WTC11 (cell line): Measurements from ENCODE around the gene RAPGEF3. TPM values are rescaled to one million over a fixed set of nuclear protein-coding genes. Genes with fewer than 3 reads are reported as not detected.

ENCODE experiments used
- ATAC-seq: fragments of 200-7000 bp; cut with Tn5 transposase; 2 replicates; pipeline ENCODE4 v1.10.0; 2021; ENCODE audit warnings: mild to moderate bottlenecking, moderate library complexity
- CTCF ChIA-PET: fragments of 300-600 bp; sonication (Branson Sonifier 250); formaldehyde crosslinking; loops from one replicate; lab custom pipeline; 2021; ENCODE audit warnings: antibody characterized with exemption; lab: Charles Lee
- POLR2A ChIA-PET: fragments of 350-600 bp; sonication (Branson Sonifier 250); formaldehyde crosslinking; loops from one replicate; lab custom pipeline; 2021; ENCODE audit warnings: antibody characterized with exemption; lab: Charles Lee
- DNase-seq: peaks from one replicate; pipeline ENCODE4 v3.0.0; 2021; ENCODE audit warnings: low spot score
- H3K27ac Mint-ChIP-seq: 2 replicates; pipeline ENCODE4 v1.8.0; 2021; ENCODE audit warnings: mixed read lengths
- H3K27me3 Mint-ChIP-seq: 2 replicates; pipeline ENCODE4 v1.8.0; 2021; ENCODE audit warnings: low read depth, mild to moderate bottlenecking, moderate library complexity, mixed read lengths
- H3K36me3 Mint-ChIP-seq: 2 replicates; pipeline ENCODE4 v1.8.0; 2021; ENCODE audit warnings: mixed read lengths
- H3K4me1 Mint-ChIP-seq: 2 replicates; pipeline ENCODE4 v1.8.0; 2022; ENCODE audit warnings: mixed read lengths
- H3K4me3 Mint-ChIP-seq: 2 replicates; pipeline ENCODE4 v1.8.0; 2021; ENCODE audit warnings: mild to moderate bottlenecking, moderate library complexity, mixed read lengths
- H3K9me3 Mint-ChIP-seq: 2 replicates; pipeline ENCODE4 v1.8.0; 2021; ENCODE audit warnings: mixed read lengths
- ATF1 ChIP-seq: sonication (generic); formaldehyde crosslinking; IDR thresholded peaks from 2 replicates; pipeline ENCODE4 v1.8.1; 2023; ENCODE audit warnings: mild to moderate bottlenecking, moderate library complexity, missing genetic modification reagents
- CREM ChIP-seq: sonication (generic); formaldehyde crosslinking; IDR thresholded peaks from 2 replicates; pipeline ENCODE4 v1.8.1; 2022; ENCODE audit warnings: mild to moderate bottlenecking, missing genetic modification reagents, moderate library complexity
- ERG ChIP-seq: fragments of 250-450 bp; sonication (Bioruptor Pico); IDR thresholded peaks from 2 replicates; pipeline ENCODE4 v1.8.0; 2021; ENCODE audit warnings: mild to moderate bottlenecking
- ESRRA ChIP-seq: sonication (generic); formaldehyde crosslinking; IDR thresholded peaks from 2 replicates; pipeline ENCODE4 v1.8.1; 2022; ENCODE audit warnings: mild to moderate bottlenecking, missing genetic modification reagents, borderline replicate concordance
- FOXJ3 ChIP-seq: sonication (generic); formaldehyde crosslinking; IDR thresholded peaks from 2 replicates; pipeline ENCODE4 v1.9.0; 2021; ENCODE audit warnings: missing genetic modification reagents, mild to moderate bottlenecking, borderline replicate concordance
- FOXK1 ChIP-seq: sonication (generic); formaldehyde crosslinking; IDR thresholded peaks from 2 replicates; pipeline ENCODE4 v1.8.0; 2022; ENCODE audit warnings: mild to moderate bottlenecking, moderate library complexity, missing genetic modification reagents
- KAT7 ChIP-seq: sonication (generic); formaldehyde crosslinking; IDR thresholded peaks from 2 replicates; pipeline ENCODE4 v1.8.1; 2023; ENCODE audit warnings: missing genetic modification reagents, mild to moderate bottlenecking, borderline replicate concordance
- NR3C1 ChIP-seq: sonication (generic); formaldehyde crosslinking; conservative IDR thresholded peaks from 2 replicates; pipeline ENCODE4 v1.8.1; 2023; ENCODE audit warnings: low read depth, mild to moderate bottlenecking, missing genetic modification reagents
- RELA ChIP-seq: sonication (generic); formaldehyde crosslinking; IDR thresholded peaks from 2 replicates; pipeline ENCODE4 v1.8.1; 2022; ENCODE audit warnings: missing genetic modification reagents, mild to moderate bottlenecking, borderline replicate concordance
- RORB ChIP-seq: fragments of 250-450 bp; sonication (Bioruptor Pico); IDR thresholded peaks from 2 replicates; pipeline ENCODE4 v1.9.0; 2021; ENCODE audit warnings: mild to moderate bottlenecking
- SP1 ChIP-seq: sonication (generic); formaldehyde crosslinking; conservative IDR thresholded peaks from 2 replicates; pipeline ENCODE4 v1.8.1; 2022; ENCODE audit warnings: missing genetic modification reagents
- TCF7 ChIP-seq: sonication (generic); formaldehyde crosslinking; IDR thresholded peaks from 2 replicates; pipeline ENCODE4 v1.8.0; 2022; ENCODE audit warnings: mild to moderate bottlenecking, low read depth, missing genetic modification reagents, moderate library complexity
- TEAD4 ChIP-seq: sonication (generic); formaldehyde crosslinking; IDR thresholded peaks from 2 replicates; pipeline ENCODE4 v1.8.0; 2022; ENCODE audit warnings: mild to moderate bottlenecking, missing genetic modification reagents
- ZNF263 ChIP-seq: sonication (generic); formaldehyde crosslinking; IDR thresholded peaks from 2 replicates; pipeline ENCODE4 v1.8.1; 2022; ENCODE audit warnings: low read depth, mild to moderate bottlenecking, moderate library complexity, missing genetic modification reagents
- ZNF396 ChIP-seq: fragments of 250-450 bp; sonication (Bioruptor Pico); IDR thresholded peaks from 2 replicates; pipeline ENCODE4 v1.8.0; 2021; ENCODE audit warnings: mild to moderate bottlenecking, moderate library complexity, borderline replicate concordance
- total RNA-seq: library from RNA; stranded (reverse); gene quantifications from 3 replicates; pipeline ENCODE4 v1.2.3, GENCODE V29; 2021
- TF ChIP-seq, protein P1 (sequence below): sonication (generic); formaldehyde crosslinking; IDR thresholded peaks from 2 replicates; pipeline ENCODE4 v1.8.1; 2023; ENCODE audit warnings: mild to moderate bottlenecking, missing genetic modification reagents, moderate library complexity
- TF ChIP-seq, protein P2 (sequence below): sonication (generic); formaldehyde crosslinking; IDR thresholded peaks from 2 replicates; pipeline ENCODE4 v1.8.1; 2022; ENCODE audit warnings: mild to moderate bottlenecking, missing genetic modification reagents, moderate library complexity, borderline replicate concordance
- TF ChIP-seq, protein P3 (sequence below): sonication (generic); formaldehyde crosslinking; IDR thresholded peaks from 2 replicates; pipeline ENCODE4 v1.8.0; 2023; ENCODE audit warnings: missing genetic modification reagents, mild to moderate bottlenecking, borderline replicate concordance
- TF ChIP-seq, protein P4 (sequence below): sonication (generic); formaldehyde crosslinking; IDR thresholded peaks from 2 replicates; pipeline ENCODE4 v1.8.1; 2023; ENCODE audit warnings: mild to moderate bottlenecking, missing genetic modification reagents, borderline replicate concordance

Gene RAPGEF3
- total RNA-seq, 1 experiment from 2014 or later, result 13.3 TPM

DNA sequence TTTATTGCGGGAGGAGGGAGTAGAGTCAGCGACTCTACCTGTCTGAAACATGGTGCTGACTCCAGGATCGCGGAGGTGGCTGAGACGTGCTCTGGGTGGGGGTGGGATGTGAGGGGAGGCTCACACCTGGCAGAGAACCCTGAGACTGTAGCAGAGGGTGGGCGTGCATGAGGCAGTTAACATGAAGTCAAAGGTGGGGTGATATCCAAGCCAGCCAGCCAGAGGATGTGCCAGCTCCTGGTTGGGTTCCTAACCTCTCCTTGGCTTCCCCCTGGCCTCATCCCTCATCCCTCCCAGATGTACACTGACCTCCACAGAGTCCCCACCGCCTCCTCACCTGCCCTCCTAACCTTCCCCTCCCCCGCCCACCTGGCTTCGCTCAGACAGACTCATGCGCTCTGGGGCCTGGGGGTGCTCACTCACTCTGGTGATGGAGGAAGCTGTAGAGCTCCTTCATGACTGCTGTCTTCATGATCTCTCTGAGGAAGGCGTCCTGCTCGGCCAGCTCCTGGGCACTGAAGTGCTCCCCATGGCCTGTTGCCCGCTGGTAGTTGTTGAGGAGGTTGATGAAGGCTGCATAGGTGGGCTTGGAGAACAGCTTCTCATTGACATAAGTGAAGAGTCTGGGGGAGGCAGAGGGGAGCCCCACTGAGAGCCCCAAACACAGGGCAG is 42.7 kb downstream of the RAPGEF3 start:
- H3K4me3 Mint-ChIP-seq, result no peak overlapping the region
- H3K27me3 Mint-ChIP-seq, result peaks cover 73% of the 10 kb centered on the region
- POLR2A ChIA-PET, result no interaction called here
- DNase-seq, result no peak
- CTCF ChIA-PET, result interaction anchor here (0.6 to 8.3 kb wide), 19 partner anchors 10 to 517 kb away, joined by 3 to 104 read pairs (median 4); partner anchors contain the start of genes RAPGEF3, RPAP3 and SLC48A1
- TF ChIP-seq ZNF396 (CRISPR knock-in tag) (no peak), ZNF263 (CRISPR knock-in tag) (no peak), KAT7 (no peak), ATF1 (no peak), TEAD4 (CRISPR knock-in tag) (no peak), NR3C1 (CRISPR knock-in tag) (no peak), ERG (CRISPR knock-in tag) (no peak), TCF7 (CRISPR knock-in tag) (no peak), RELA (CRISPR knock-in tag) (no peak), ESRRA (CRISPR knock-in tag) (no peak), SP1 (no peak), FOXJ3 (no peak), RORB (no peak), CREM (CRISPR knock-in tag) (no peak), FOXK1 (CRISPR knock-in tag) (no peak)
- TF ChIP-seq, protein P1, sequence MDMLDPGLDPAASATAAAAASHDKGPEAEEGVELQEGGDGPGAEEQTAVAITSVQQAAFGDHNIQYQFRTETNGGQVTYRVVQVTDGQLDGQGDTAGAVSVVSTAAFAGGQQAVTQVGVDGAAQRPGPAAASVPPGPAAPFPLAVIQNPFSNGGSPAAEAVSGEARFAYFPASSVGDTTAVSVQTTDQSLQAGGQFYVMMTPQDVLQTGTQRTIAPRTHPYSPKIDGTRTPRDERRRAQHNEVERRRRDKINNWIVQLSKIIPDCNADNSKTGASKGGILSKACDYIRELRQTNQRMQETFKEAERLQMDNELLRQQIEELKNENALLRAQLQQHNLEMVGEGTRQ, result no peak
- TF ChIP-seq, protein P2, sequence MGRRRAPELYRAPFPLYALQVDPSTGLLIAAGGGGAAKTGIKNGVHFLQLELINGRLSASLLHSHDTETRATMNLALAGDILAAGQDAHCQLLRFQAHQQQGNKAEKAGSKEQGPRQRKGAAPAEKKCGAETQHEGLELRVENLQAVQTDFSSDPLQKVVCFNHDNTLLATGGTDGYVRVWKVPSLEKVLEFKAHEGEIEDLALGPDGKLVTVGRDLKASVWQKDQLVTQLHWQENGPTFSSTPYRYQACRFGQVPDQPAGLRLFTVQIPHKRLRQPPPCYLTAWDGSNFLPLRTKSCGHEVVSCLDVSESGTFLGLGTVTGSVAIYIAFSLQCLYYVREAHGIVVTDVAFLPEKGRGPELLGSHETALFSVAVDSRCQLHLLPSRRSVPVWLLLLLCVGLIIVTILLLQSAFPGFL (CRISPR knock-in tag), result no peak
- TF ChIP-seq, protein P3, sequence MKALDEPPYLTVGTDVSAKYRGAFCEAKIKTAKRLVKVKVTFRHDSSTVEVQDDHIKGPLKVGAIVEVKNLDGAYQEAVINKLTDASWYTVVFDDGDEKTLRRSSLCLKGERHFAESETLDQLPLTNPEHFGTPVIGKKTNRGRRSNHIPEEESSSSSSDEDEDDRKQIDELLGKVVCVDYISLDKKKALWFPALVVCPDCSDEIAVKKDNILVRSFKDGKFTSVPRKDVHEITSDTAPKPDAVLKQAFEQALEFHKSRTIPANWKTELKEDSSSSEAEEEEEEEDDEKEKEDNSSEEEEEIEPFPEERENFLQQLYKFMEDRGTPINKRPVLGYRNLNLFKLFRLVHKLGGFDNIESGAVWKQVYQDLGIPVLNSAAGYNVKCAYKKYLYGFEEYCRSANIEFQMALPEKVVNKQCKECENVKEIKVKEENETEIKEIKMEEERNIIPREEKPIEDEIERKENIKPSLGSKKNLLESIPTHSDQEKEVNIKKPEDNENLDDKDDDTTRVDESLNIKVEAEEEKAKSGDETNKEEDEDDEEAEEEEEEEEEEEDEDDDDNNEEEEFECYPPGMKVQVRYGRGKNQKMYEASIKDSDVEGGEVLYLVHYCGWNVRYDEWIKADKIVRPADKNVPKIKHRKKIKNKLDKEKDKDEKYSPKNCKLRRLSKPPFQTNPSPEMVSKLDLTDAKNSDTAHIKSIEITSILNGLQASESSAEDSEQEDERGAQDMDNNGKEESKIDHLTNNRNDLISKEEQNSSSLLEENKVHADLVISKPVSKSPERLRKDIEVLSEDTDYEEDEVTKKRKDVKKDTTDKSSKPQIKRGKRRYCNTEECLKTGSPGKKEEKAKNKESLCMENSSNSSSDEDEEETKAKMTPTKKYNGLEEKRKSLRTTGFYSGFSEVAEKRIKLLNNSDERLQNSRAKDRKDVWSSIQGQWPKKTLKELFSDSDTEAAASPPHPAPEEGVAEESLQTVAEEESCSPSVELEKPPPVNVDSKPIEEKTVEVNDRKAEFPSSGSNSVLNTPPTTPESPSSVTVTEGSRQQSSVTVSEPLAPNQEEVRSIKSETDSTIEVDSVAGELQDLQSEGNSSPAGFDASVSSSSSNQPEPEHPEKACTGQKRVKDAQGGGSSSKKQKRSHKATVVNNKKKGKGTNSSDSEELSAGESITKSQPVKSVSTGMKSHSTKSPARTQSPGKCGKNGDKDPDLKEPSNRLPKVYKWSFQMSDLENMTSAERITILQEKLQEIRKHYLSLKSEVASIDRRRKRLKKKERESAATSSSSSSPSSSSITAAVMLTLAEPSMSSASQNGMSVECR, result no peak
- TF ChIP-seq, protein P4, sequence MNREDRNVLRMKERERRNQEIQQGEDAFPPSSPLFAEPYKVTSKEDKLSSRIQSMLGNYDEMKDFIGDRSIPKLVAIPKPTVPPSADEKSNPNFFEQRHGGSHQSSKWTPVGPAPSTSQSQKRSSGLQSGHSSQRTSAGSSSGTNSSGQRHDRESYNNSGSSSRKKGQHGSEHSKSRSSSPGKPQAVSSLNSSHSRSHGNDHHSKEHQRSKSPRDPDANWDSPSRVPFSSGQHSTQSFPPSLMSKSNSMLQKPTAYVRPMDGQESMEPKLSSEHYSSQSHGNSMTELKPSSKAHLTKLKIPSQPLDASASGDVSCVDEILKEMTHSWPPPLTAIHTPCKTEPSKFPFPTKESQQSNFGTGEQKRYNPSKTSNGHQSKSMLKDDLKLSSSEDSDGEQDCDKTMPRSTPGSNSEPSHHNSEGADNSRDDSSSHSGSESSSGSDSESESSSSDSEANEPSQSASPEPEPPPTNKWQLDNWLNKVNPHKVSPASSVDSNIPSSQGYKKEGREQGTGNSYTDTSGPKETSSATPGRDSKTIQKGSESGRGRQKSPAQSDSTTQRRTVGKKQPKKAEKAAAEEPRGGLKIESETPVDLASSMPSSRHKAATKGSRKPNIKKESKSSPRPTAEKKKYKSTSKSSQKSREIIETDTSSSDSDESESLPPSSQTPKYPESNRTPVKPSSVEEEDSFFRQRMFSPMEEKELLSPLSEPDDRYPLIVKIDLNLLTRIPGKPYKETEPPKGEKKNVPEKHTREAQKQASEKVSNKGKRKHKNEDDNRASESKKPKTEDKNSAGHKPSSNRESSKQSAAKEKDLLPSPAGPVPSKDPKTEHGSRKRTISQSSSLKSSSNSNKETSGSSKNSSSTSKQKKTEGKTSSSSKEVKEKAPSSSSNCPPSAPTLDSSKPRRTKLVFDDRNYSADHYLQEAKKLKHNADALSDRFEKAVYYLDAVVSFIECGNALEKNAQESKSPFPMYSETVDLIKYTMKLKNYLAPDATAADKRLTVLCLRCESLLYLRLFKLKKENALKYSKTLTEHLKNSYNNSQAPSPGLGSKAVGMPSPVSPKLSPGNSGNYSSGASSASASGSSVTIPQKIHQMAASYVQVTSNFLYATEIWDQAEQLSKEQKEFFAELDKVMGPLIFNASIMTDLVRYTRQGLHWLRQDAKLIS (CRISPR knock-in tag), result no peak
- TF ChIP-seq, all 79 proteins: peak for 0
- Mint-ChIP-seq H3K36me3 (no peaks in the 10 kb centered on the region), H3K27ac (no peak overlapping the region), H3K9me3 (no peaks in the 10 kb centered on the region), H3K4me1 (peaks cover 29% of the 10 kb centered on the region)
- no peak for ATAC-seq
